CD4-positive, alpha-beta T cell (primary cell): ENCODE measurements around the gene TTC23L. TPM values are rescaled to one million over a fixed set of nuclear protein-coding genes. Genes with fewer than 3 reads are reported as not detected.

ENCODE experiments used
- ATAC-seq: fragments of 200-7000 bp; cut with Tn5 transposase; one replicate; pipeline ENCODE4 v1.10.0; 2022; ENCODE audit warnings: mild to moderate bottlenecking; ENCODE audit not compliant: poor library complexity
- CTCF ChIA-PET: fragments of 350-600 bp; sonication (Branson Sonifier 250); formaldehyde crosslinking; loops from one replicate; lab custom pipeline; 2021; ENCODE audit warnings: antibody characterized with exemption, inconsistent platforms; lab: Charles Lee
- POLR2A ChIA-PET: fragments of 350-600 bp; sonication (Branson Sonifier 250); formaldehyde crosslinking; loops from one replicate; lab custom pipeline; 2021; ENCODE audit warnings: antibody characterized with exemption, inconsistent platforms; lab: Charles Lee
- DNase-seq, 14 experiments: peaks; one replicate each; pipeline ENCODE4 v3.0.0-alpha.2; 2013 to 2020; ENCODE audit warnings: mixed read lengths in 2 of 14
- H3K27ac ChIP-seq, 2 donors: one replicate each; pipeline versions ENCODE4 v1.5.1 to v1.7.0; 2013; ENCODE audit warnings: low read length in 2 of 2, low read depth in 1 of 2, mild to moderate bottlenecking in 1 of 2
- H3K27me3 ChIP-seq, 2 experiments: 1 replicate in 1 of 2; 2 replicates in 1 of 2; pipeline versions ENCODE4 v1.6.1 to v1.7.0; 2013; ENCODE audit warnings: low read length in 2 of 2, control low read depth in 1 of 2, mild to moderate bottlenecking in 1 of 2, moderate library complexity in 1 of 2; ENCODE audit not compliant: insufficient read depth in 2 of 2, control insufficient read depth in 1 of 2
- H3K36me3 ChIP-seq: one replicate; pipeline ENCODE4 v1.6.1; 2013; ENCODE audit warnings: low read length, control low read depth; ENCODE audit not compliant: insufficient read depth
- H3K4me1 ChIP-seq: one replicate; pipeline ENCODE4 v1.6.1; 2013; ENCODE audit warnings: low read length, control low read depth; ENCODE audit not compliant: insufficient read depth
- H3K4me3 ChIP-seq: one replicate; pipeline ENCODE4 v1.5.1; 2013; ENCODE audit warnings: mild to moderate bottlenecking, low read length, moderate library complexity
- H3K9me3 ChIP-seq, 2 experiments: 1 replicate in 1 of 2; 2 replicates in 1 of 2; pipeline versions ENCODE4 v1.6.1 to v1.7.0; 2013; ENCODE audit warnings: low read length in 2 of 2, mild to moderate bottlenecking in 2 of 2, control low read depth in 1 of 2, moderate library complexity in 1 of 2; ENCODE audit not compliant: control insufficient read depth in 1 of 2, insufficient read depth in 1 of 2
- H3K27ac Mint-ChIP-seq: one replicate; pipeline ENCODE4 v1.8.0; 2020; ENCODE audit warnings: mixed read lengths
- H3K27me3 Mint-ChIP-seq: one replicate; pipeline ENCODE4 v1.8.0; 2021; ENCODE audit warnings: mixed read lengths
- H3K36me3 Mint-ChIP-seq: one replicate; pipeline ENCODE4 v1.8.0; 2021; ENCODE audit warnings: low read depth, mixed read lengths
- H3K4me1 Mint-ChIP-seq: one replicate; pipeline ENCODE4 v1.8.0; 2021; ENCODE audit warnings: low read depth, mixed read lengths
- H3K4me3 Mint-ChIP-seq: one replicate; pipeline ENCODE4 v1.8.0; 2020; ENCODE audit warnings: mild to moderate bottlenecking, mixed read lengths
- H3K9me3 Mint-ChIP-seq: one replicate; pipeline ENCODE4 v1.8.0; 2020; ENCODE audit warnings: mixed read lengths
- intact Hi-C, 2 experiments: fragments of 100-400 bp; cut with DNase I in 1 of 2; cut with micrococcal nuclease in 1 of 2; formaldehyde crosslinking; loops; one replicate each; pipeline versions ENCODE4 v1.15.1 to v1.9.0; 2023 to 2025; cut with DNase I, micrococcal nuclease
- total RNA-seq, 174 experiments: library from RNA in 2 of 174; stranded (reverse) in 2 of 174; gene quantifications; one replicate each; pipeline ENCODE4 v1.2.3 and lab custom pipeline; 2021 to 2026
- TF ChIP-seq, protein P1 (sequence below): fragments of 200-600 bp; IDR thresholded peaks from one replicate; pipeline ENCODE4 v1.8.0; 2022; ENCODE audit warnings: antibody characterized with exemption, mild to moderate bottlenecking

TTC23L gene
- total RNA-seq, 2 experiments from 2014 or later, result 0.20 TPM; not detected in 1

- H3K36me3 Mint-ChIP-seq, result no peaks in the 10 kb centered on the region
- H3K4me1 ChIP-seq, result no peaks in the 10 kb centered on the region
- H3K27ac ChIP-seq, result no peak overlapping the region
- peaks cover 0 to 3% of the 10 kb centered on the region in 2 experiments for H3K9me3 ChIP-seq
- TF ChIP-seq, protein P1, sequence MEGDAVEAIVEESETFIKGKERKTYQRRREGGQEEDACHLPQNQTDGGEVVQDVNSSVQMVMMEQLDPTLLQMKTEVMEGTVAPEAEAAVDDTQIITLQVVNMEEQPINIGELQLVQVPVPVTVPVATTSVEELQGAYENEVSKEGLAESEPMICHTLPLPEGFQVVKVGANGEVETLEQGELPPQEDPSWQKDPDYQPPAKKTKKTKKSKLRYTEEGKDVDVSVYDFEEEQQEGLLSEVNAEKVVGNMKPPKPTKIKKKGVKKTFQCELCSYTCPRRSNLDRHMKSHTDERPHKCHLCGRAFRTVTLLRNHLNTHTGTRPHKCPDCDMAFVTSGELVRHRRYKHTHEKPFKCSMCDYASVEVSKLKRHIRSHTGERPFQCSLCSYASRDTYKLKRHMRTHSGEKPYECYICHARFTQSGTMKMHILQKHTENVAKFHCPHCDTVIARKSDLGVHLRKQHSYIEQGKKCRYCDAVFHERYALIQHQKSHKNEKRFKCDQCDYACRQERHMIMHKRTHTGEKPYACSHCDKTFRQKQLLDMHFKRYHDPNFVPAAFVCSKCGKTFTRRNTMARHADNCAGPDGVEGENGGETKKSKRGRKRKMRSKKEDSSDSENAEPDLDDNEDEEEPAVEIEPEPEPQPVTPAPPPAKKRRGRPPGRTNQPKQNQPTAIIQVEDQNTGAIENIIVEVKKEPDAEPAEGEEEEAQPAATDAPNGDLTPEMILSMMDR, result no peak
- no peak overlapping the region for H3K27ac Mint-ChIP-seq
- intact Hi-C loops, result no loop called here
- CTCF ChIA-PET, result no interaction called here
- H3K4me3 Mint-ChIP-seq, result no peak overlapping the region
- H3K4me3 ChIP-seq, result no peak overlapping the region
- POLR2A ChIA-PET, result no interaction called here
- peaks cover 21% of the 10 kb centered on the region for H3K27me3 Mint-ChIP-seq
- H3K4me1 Mint-ChIP-seq, result no peaks in the 10 kb centered on the region
- no peaks in the 10 kb centered on the region for H3K27me3 ChIP-seq
- no peak for ATAC-seq
- H3K9me3 Mint-ChIP-seq, result no peaks in the 10 kb centered on the region
- no peaks in the 10 kb centered on the region for H3K36me3 ChIP-seq
- no peak for DNase-seq
Observed at GRCh38 chr5:34791761-34792244, 47.2 kb upstream of the TTC23L start.

DNA sequence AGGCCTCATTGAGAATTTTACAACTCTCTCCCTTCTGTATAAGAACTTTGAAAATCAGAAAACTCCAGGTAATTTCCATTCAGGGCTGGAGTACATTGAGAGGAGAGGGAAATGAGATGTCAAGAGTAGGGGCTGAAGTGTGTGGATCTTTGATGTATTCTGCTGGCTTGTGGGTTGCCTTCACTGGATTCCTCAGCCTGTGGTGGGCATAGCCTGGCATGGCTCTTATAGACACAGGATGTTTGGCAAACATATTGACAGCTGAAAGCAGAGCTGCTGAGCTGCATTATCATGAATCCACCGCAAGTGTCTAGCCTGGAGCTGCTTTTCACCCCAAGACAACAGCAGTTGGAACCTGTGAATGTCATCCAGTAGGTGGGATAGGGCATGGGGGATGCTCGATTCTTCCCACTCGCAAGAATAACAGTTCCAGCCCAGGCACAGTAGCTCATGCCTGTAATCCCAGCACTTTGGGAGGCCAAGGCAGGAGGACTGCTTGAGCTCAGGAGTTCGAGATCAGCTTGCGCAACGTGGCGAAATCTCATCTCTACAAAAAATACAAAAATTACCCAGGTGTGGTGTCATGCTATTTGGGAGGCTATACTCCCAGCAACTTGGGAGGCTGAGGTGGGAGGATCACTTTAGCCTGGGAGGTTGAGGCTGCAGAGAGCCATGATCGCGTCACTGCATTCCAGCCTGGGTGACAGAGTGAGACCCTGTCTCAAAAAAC lies 36.0 kb upstream of the TTC23L start:
- H3K27me3 ChIP-seq, result no peaks in the 10 kb centered on the region
- Mint-ChIP-seq H3K27me3 (no peaks in the 10 kb centered on the region), H3K4me3 (no peak overlapping the region), H3K4me1 (no peaks in the 10 kb centered on the region), H3K27ac (no peak overlapping the region), H3K9me3 (no peaks in the 10 kb centered on the region), H3K36me3 (no peaks in the 10 kb centered on the region)
- H3K4me1 ChIP-seq, result no peaks in the 10 kb centered on the region
- no peak overlapping the region for H3K4me3 ChIP-seq
- no peak for ATAC-seq
- TF ChIP-seq, protein P1, result no peak
- CTCF ChIA-PET, result no interaction called here
- intact Hi-C loops, result no loop called here
- H3K27ac ChIP-seq, result no peak overlapping the region
- no peaks in the 10 kb centered on the region for H3K9me3 ChIP-seq
- DNase-seq, result no peak
- H3K36me3 ChIP-seq, result no peaks in the 10 kb centered on the region
- POLR2A ChIA-PET, result no interaction called here

DNA sequence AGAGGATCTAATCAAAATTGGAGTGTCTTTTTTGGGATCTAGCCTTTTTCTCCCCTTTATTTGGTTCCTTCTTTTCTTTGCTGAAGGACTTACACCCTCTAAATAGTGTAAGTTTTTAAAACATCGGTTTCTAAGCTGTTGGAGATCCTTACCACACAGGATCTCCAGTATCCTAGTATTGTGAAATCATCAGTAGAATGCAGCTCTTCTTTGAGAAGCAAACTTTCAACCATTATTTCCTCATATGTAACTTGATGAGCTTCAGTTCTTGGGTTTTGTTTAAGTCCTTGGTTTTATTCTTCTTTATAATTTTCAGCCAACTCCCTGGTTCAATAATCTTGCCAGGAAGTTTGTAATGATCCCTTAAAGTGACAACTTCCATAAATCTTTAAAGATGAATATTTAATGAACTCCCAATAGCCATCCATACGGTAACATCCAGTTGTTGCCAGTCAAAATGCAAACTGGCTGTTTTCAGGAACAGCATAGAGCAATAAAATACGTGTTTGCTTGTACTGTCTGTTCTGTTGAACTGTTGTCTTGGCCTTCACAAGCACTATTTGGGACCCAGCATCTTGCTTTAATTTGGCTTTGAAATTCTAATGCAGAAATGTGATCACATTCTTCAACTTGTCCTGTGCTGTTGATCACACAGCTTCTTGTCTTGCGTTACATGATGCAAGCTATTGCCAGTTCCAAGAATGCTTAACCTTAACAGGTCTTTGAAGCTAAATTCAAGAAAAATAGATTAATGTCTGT lies 34.8 kb upstream of the TTC23L start:
- POLR2A ChIA-PET, result no interaction called here
- intact Hi-C loops, result no loop called here
- ATAC-seq, result no peak
- CTCF ChIA-PET, result no interaction called here
- H3K9me3 ChIP-seq, result no peaks in the 10 kb centered on the region
- no peak for DNase-seq
- H3K36me3 Mint-ChIP-seq, result no peaks in the 10 kb centered on the region
- TF ChIP-seq, protein P1, result no peak
- no peaks in the 10 kb centered on the region for H3K27me3 Mint-ChIP-seq
- H3K27me3 ChIP-seq, result no peaks in the 10 kb centered on the region
- no peaks in the 10 kb centered on the region for H3K9me3 Mint-ChIP-seq
- H3K4me1 ChIP-seq, result no peaks in the 10 kb centered on the region
- no peak overlapping the region for H3K27ac Mint-ChIP-seq
- no peaks in the 10 kb centered on the region for H3K4me1 Mint-ChIP-seq
- no peak overlapping the region for H3K4me3 ChIP-seq
- no peak overlapping the region for H3K4me3 Mint-ChIP-seq
- no peak overlapping the region for H3K27ac ChIP-seq
- H3K36me3 ChIP-seq, result no peaks in the 10 kb centered on the region
